Mucosa of descending colon (tissue), 3 donors: ENCODE measurements around the gene NPAS3. TPM values are rescaled to one million over a fixed set of nuclear protein-coding genes. Genes with fewer than 3 reads are reported as not detected.

Experiments used
- ATAC-seq: fragments of 200-7000 bp; cut with Tn5 transposase; one replicate; pipeline ENCODE4 v1.9.1; 2020; ENCODE audit warnings: mild to moderate bottlenecking, moderate library complexity
- DNase-seq, 3 donors: peaks; one replicate each; pipeline ENCODE4 v3.0.0-alpha.2; 2020
- H3K36me3 ChIP-seq: fragments of 200-600 bp; one replicate; pipeline ENCODE4 v1.8.0; 2021; ENCODE audit warnings: low read depth, mild to moderate bottlenecking
- H3K4me1 ChIP-seq: fragments of 200-600 bp; one replicate; pipeline ENCODE4 v1.8.0; 2021; ENCODE audit warnings: low read depth, mild to moderate bottlenecking
- H3K4me3 ChIP-seq: fragments of 200-600 bp; one replicate; pipeline ENCODE4 v1.8.0; 2021; ENCODE audit warnings: mild to moderate bottlenecking
- H3K9me3 ChIP-seq: fragments of 200-600 bp; one replicate; pipeline ENCODE4 v1.8.0; 2021; ENCODE audit warnings: mild to moderate bottlenecking
- CTCF ChIP-seq: fragments of 200-600 bp; IDR thresholded peaks from one replicate; pipeline ENCODE4 v1.8.0; 2022; ENCODE audit warnings: antibody characterized with exemption, mild to moderate bottlenecking
- intact Hi-C, 2 donors: fragments of 100-400 bp; cut with DNase I in 1 of 2; cut with micrococcal nuclease in 1 of 2; formaldehyde crosslinking; loops; one replicate each; pipeline versions ENCODE4 v1.11.0 to v1.11.1; 2022; cut with DNase I, micrococcal nuclease
- total RNA-seq, 3 donors: library from RNA; stranded (reverse); fragmentation: NEBNext Ultra II Directional in 2 of 3; extraction: Animal tissue kit (Norgen Biotek cat#: 25700) in 2 of 3; gene quantifications; one replicate each; pipeline versions ENCODE4 v1.2.1 to v1.2.4, GENCODE V29; 2021 to 2023
- donor health status: DM: no; HTN: no; CAD: no; lungs with moderate emphysema.
- donor health status: DM: no; HTN: no; CAD: no.
- donor health status: DM: no; HTN: yes; CAD: no.

NPAS3 gene
- total RNA-seq, 3 donors from 2014 or later, result 0.65 to 9.7 (median 2.0) TPM

GRCh38 chr14:33811721-33812120 is 873.0 kb downstream of the NPAS3 start:
- H3K4me3 ChIP-seq, result no peak overlapping the region
- intact Hi-C loops, result no loop called here
- ATAC-seq (no peak), DNase-seq (no peak)
- no peak for TF ChIP-seq CTCF
- H3K4me1 ChIP-seq, result no peaks in the 10 kb centered on the region
- no peaks in the 10 kb centered on the region for H3K9me3 ChIP-seq
- H3K36me3 ChIP-seq, result no peaks in the 10 kb centered on the region

GRCh38 chr14:33812181-33812580 is 873.5 kb downstream of the NPAS3 start:
- Histone ChIP-seq H3K4me1 (no peaks in the 10 kb centered on the region), H3K4me3 (no peak overlapping the region), H3K9me3 (no peaks in the 10 kb centered on the region), H3K36me3 (no peaks in the 10 kb centered on the region)
- TF ChIP-seq CTCF, result no peak
- intact Hi-C loops, result no loop called here
- ATAC-seq, result no peak
- DNase-seq, result no peak

- TF ChIP-seq CTCF, result no peak
- ATAC-seq (no peak), DNase-seq (no peak)
- no peaks in the 10 kb centered on the region for H3K36me3 ChIP-seq
- H3K4me3 ChIP-seq, result no peak overlapping the region
- intact Hi-C loops, result no loop called here
- H3K4me1 ChIP-seq, result no peaks in the 10 kb centered on the region
- H3K9me3 ChIP-seq, result no peaks in the 10 kb centered on the region
These were observed 873.9 kb downstream of the NPAS3 start for GRCh38 chr14:33812601-33813000.

- intact Hi-C loops, result no loop called here
- no peak for TF ChIP-seq CTCF
These were observed 875.3 kb downstream of the NPAS3 start for GRCh38 chr14:33814010-33814409.

GRCh38 chr14:33833706-33834465 is 895.2 kb downstream of the NPAS3 start:
- Histone ChIP-seq H3K4me3 (no peak overlapping the region), H3K9me3 (no peaks in the 10 kb centered on the region), H3K36me3 (no peaks in the 10 kb centered on the region), H3K4me1 (no peaks in the 10 kb centered on the region)
- DNase-seq, result no peak
- TF ChIP-seq CTCF, result no peak
- no peak for ATAC-seq
- intact Hi-C loops, result loop anchor here (10.0 kb wide), 2 partner anchors 271 to 471 kb away; no protein-coding TSS in a partner anchor

More at GRCh38 chr14:33814010-33814409, 875.3 kb downstream of the NPAS3 start:
- Histone ChIP-seq H3K4me1 (no peaks in the 10 kb centered on the region), H3K9me3 (no peaks in the 10 kb centered on the region), H3K36me3 (no peaks in the 10 kb centered on the region), H3K4me3 (no peak overlapping the region)
- no peak for ATAC-seq
- DNase-seq, result no peak
